Epithelial cell of umbilical artery (primary cell): ENCODE data around the gene IL22RA2. TPM values are rescaled to one million over a fixed set of nuclear protein-coding genes. Genes with fewer than 3 reads are reported as not detected.

Source experiments
- total RNA-seq: library from RNA; depleted of rRNA; stranded (reverse); fragments of >200 nt; gene quantifications from 2 replicates; pipeline ENCODE4 v1.2.3, GENCODE V29; 2014

The IL22RA2 gene
- total RNA-seq: not detected in 2 replicates

GRCh38 chr6:137173501-137173900, at the start of gene IL22RA2:
Gene IL22RA2, minus strand, starts transcription at chr6:137173644. Its CDS starts 11,895 bp downstream, at chr6:137161749.

GRCh38 chr6:137218917-137219663, 45.6 kb upstream of the IL22RA2 start, which contains the start of gene IFNGR1:
Gene IFNGR1, minus strand, starts transcription at chr6:137219385. Its CDS starts 58 bp downstream, at chr6:137219327.

Other genes starting within 250 kb of the IL22RA2 start
- not detected in 2 replicates for gene IL20RA, start 128.7 kb downstream of the IL22RA2 start, total RNA-seq
- 71.5 and 125 TPM in 2 replicates for gene IFNGR1, start 45.7 kb upstream of the IL22RA2 start, total RNA-seq